Activated CD4-positive, alpha-beta T cell treated with anti-CD3 and anti-CD28 coated beads, Interleukin-2, amount 10 ng/mL, durations not matched to agents 24 days and 14 days (primary cell): ENCODE measurements around the gene CYB5R3. TPM values are rescaled to one million over a fixed set of nuclear protein-coding genes. Genes with fewer than 3 reads are reported as not detected.
A peak's percentile ranks its signal among the peaks of the same experiment; 100 is the strongest.
"Not testable (repeated sequence)": the region's sequence is repeated elsewhere in the genome, so short reads cannot be mapped to it uniquely, and the experiment has no call there.

Experiments
- DNase-seq: peaks from one replicate; pipeline ENCODE4 v3.0.0; 2022
- H3K27ac Mint-ChIP-seq: one replicate; pipeline ENCODE4 v1.8.0; 2022; ENCODE audit warnings: mild to moderate bottlenecking, mixed read lengths
- H3K27me3 Mint-ChIP-seq: one replicate; pipeline ENCODE4 v1.8.0; 2022; ENCODE audit warnings: mixed read lengths
- H3K36me3 Mint-ChIP-seq: one replicate; pipeline ENCODE4 v1.8.0; 2022; ENCODE audit warnings: low read depth, mild to moderate bottlenecking, mixed read lengths
- H3K4me1 Mint-ChIP-seq: one replicate; pipeline ENCODE4 v1.8.0; 2021; ENCODE audit warnings: mixed read lengths
- H3K4me3 Mint-ChIP-seq: one replicate; pipeline ENCODE4 v1.8.0; 2022; ENCODE audit warnings: mild to moderate bottlenecking, moderate library complexity, mixed read lengths
- H3K9me3 Mint-ChIP-seq: one replicate; pipeline ENCODE4 v1.8.0; 2021; ENCODE audit warnings: mixed read lengths
- intact Hi-C: fragments of 100-400 bp; cut with micrococcal nuclease; formaldehyde crosslinking; loops from one replicate; pipeline ENCODE4 v1.15.1; 2023
- total RNA-seq: library from RNA; stranded (reverse); gene quantifications from 2 replicates; pipeline ENCODE4 v1.2.3, GENCODE V29; 2022

CYB5R3 gene
- total RNA-seq, 1 donor from 2014 or later: 77.0 TPM

DNA sequence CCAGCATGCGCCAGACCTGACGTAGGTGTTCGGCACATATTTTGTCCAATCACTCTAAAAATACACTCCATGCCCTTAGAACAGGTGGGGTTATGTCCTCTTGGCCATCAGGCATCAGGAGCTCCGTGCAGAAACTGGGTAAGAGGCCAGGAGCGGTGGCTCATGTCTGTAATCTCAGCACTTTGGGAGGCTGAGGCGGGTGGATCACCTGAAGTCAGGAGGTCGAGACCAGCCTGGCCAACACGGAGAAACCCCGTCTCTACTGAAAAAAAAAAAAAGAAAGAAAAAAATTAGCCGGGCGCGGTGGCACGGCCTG is 33.4 kb downstream of the CYB5R3 start:
- DNase-seq, H3K27me3 Mint-ChIP-seq, H3K9me3 Mint-ChIP-seq: not testable (repeated sequence)
- H3K27ac Mint-ChIP-seq: peak overlapping the region; percentile 99
- peaks cover 37% of the 10 kb centered on the region for H3K4me1 Mint-ChIP-seq
- intact Hi-C loops: loop anchor here (1.0 to 2.0 kb wide), 2 partner anchors 33 kb away; partner anchors contain the start of gene CYB5R3
- H3K4me3 Mint-ChIP-seq: peak overlapping the region; percentile 91
- H3K36me3 Mint-ChIP-seq: peaks cover 24% of the 10 kb centered on the region

DNA sequence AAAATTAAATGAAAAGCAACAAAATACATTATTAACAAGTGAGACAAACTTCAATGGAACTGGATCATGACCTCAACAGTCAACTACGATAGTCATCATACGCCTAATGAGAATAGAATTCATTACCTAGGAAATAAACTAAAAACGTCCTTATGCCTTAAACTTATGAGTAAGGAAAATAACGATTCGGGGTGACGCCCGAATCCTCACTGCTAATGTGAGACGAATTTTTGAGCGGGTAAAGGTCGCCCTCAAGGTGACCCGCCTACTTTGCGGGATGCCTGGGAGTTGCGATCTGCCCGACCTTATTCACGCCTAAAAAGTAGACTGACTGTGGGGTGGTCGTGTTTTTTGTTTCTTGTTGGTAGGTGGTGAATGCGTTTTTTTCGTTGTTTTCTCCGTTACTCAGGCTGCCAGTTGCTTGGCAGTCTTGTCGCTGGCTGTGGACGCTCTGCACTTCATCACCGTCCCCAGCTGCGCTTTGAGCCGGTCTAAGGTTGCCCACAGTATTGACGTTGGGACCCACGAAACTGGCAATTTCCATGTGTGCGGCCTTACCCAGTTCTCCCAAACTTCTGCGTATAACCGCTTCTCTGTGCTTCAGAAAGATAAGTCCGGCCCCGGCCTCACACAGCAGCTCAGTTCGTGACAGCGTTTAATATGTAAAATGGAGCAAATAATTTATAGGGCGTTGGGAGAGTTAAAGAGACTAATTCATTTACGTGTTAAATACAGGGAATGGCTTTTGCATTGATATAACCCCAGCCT is 33.9 kb downstream of the CYB5R3 start:
- intact Hi-C loops: loop anchor here (1.0 to 2.0 kb wide), 2 partner anchors 32 to 34 kb away; partner anchors contain the start of gene CYB5R3
- peak overlapping the region; percentile 91 for H3K4me3 Mint-ChIP-seq

DNA sequence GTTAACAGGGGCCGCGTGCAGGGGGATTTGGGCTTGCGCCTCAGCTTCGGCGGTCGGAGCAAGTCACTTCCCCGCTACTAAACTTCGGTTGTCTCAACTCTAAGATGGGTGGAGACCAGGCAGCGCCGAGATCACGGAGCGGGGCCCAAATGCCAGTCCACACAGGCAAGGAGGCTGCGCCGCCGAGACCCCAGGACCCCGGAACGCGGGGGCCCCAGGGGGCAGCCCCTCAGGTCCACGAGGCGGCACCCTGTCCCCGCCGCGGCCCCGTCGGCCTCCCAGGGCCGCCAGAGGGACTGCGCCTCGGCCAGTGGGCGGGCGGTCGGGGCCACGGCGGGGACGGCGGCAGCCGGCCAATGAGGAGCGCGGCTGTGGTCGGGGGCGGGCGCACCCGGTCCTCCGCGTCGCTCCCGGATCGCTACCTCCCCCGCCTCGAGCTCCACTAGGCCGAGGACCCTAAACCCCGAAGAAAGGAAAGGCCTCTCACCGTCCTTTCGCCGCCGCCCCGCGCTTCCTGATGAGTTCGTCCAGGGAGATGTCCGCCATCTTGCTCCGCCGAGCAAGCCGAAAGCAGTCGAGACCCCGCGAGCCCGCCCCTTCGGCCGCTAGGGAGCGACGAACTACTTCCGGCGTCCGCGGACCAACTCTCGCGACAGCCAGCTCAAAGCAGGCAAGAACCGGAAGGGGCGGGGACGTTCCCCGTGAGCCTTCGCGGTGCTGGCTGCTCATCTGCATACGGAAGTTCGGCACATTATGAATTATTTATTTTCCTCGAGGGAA is 34.7 kb downstream of the CYB5R3 start, which contains the start of gene POLDIP3:
Gene POLDIP3, minus strand, starts transcription at position 572 of the 780 bp plus-strand sequence. Its CDS starts 26 bp downstream, at position 546.
- DNase-seq: peak; percentile 99
- Mint-ChIP-seq H3K36me3 (peaks cover 29% of the 10 kb centered on the region), H3K27me3 (no peaks in the 10 kb centered on the region), H3K27ac (peak within 1 kb of the TSS; percentile 99), H3K4me3 (peak within 1 kb of the TSS; percentile 91), H3K9me3 (no peaks in the 10 kb centered on the region), H3K4me1 (peaks cover 47% of the 10 kb centered on the region)
- intact Hi-C loops: loop anchor here (1.0 to 5.0 kb wide), 5 partner anchors 32 to 528 kb away; partner anchors contain the start of genes CYB5R3, MCAT, NDUFA6 and SERHL2

More for the DNA sequence above, 33.9 kb downstream of the CYB5R3 start:
- H3K4me1 Mint-ChIP-seq: peaks cover 42% of the 10 kb centered on the region
- peaks cover 26% of the 10 kb centered on the region for H3K36me3 Mint-ChIP-seq
- peak overlapping the region; percentile 99 for H3K27ac Mint-ChIP-seq
- no peaks in the 10 kb centered on the region for H3K9me3 Mint-ChIP-seq
- H3K27me3 Mint-ChIP-seq: no peaks in the 10 kb centered on the region
- peak; percentile 96 for DNase-seq

DNA sequence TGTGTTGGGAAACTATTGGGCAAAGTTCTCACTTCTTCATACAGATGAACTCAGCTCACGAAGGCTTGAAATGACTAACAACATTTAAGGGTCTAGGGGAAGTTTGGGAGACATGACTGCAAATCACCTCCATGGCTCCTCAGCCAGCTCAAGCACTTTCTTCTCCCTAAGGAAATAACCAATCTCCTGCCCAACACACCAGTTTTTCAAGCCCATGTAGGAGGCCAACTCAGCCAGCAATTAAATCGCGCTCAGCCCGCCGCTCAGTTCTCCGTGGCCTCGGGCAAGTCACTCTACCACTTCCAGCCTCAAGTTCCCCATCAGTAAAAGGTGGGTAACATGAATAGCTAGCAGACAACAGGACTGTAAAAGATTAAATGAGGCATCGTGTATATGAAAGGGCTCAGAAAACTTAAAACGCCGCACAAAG is 35.3 kb downstream of the CYB5R3 start:
- intact Hi-C loops: loop anchor here (2.0 to 5.0 kb wide), 4 partner anchors 31 to 528 kb away; partner anchors contain the start of genes MCAT, NDUFA6 and SERHL2
- Mint-ChIP-seq H3K4me1 (peaks cover 49% of the 10 kb centered on the region), H3K4me3 (peak overlapping the region; percentile 91), H3K9me3 (no peaks in the 10 kb centered on the region), H3K27ac (peak overlapping the region; percentile 98), H3K36me3 (peaks cover 26% of the 10 kb centered on the region), H3K27me3 (no peaks in the 10 kb centered on the region)
- no peak for DNase-seq

DNA sequence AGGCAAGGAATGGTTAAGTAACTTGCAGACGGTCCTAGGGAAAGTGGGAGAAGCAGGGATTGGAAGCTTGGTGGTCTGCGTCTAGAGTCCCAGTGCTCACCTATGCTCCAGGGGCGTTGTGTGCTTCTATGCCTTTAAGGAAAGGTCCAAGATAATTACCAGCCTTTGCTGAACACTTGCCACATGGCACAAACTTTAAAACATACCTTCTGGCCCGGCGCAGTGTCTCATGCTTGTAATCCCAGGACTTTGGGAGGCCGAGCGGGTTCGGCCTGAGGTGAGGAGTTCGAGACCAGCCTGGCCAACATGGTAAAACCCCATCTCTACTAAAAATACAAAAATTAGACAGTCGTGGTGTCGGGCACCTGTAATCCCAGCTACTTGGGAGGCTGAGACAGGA is 36.9 kb downstream of the CYB5R3 start:
- Mint-ChIP-seq H3K27me3 (no peaks in the 10 kb centered on the region), H3K4me3 (peak overlapping the region; percentile 91), H3K9me3 (no peaks in the 10 kb centered on the region), H3K36me3 (peaks cover 32% of the 10 kb centered on the region), H3K27ac (peak overlapping the region; percentile 60), H3K4me1 (peaks cover 47% of the 10 kb centered on the region)
- DNase-seq: no peak
- intact Hi-C loops: loop anchor here (5.0 kb wide), 3 partner anchors 60 to 530 kb away; partner anchors contain the start of genes MCAT, NDUFA6 and SERHL2

DNA sequence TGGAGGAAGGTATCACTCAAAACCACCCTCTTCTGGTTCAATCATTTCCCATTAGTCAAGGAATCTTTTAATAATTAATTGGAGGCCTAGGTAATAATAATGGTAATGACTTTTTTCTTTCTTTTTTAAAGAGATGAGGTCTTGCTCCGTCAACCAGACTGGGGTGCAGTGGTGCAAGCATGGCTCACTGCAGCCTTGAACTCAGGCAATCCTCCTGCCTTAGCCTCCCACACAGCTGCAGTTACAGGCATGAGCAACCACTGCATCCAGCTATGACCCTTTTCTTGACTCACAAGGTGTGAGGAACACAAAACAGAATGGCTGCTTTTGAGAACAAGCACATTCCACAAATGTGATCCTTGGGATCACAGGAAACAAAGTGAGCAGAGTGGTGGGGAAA is 38.1 kb downstream of the CYB5R3 start:
- Mint-ChIP-seq H3K4me3 (peak overlapping the region; percentile 16), H3K27me3 (no peaks in the 10 kb centered on the region), H3K36me3 (peaks cover 34% of the 10 kb centered on the region), H3K9me3 (no peaks in the 10 kb centered on the region), H3K4me1 (peaks cover 48% of the 10 kb centered on the region), H3K27ac (peak overlapping the region; percentile 56)
- DNase-seq: no peak
- intact Hi-C loops: loop anchor here (5.0 kb wide), 3 partner anchors 59 to 531 kb away; partner anchors contain the start of genes MCAT, NDUFA6 and SERHL2

DNA sequence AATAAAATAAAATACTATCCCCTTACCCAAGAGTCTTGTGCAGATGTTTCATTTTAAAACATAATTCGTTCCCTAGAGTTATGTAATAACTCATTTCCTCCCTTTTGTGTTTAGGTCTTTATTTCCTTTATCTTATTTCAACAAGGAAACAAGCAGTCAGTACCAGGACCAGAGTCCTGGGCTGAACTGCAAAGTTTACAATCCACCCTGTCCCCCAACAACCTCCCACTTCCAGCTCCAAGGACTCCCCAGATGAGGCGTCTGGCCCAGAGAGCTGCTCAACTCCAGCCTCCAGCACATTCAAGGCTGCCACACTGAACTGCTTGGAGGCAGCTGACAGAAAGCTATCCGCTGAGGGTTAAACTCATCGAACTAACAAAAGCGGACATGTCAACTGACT is 39.0 kb downstream of the CYB5R3 start:
- Mint-ChIP-seq H3K4me3 (no peak overlapping the region), H3K36me3 (peaks cover 40% of the 10 kb centered on the region), H3K27me3 (no peaks in the 10 kb centered on the region), H3K9me3 (no peaks in the 10 kb centered on the region), H3K27ac (peak overlapping the region; percentile 54), H3K4me1 (peaks cover 47% of the 10 kb centered on the region)
- intact Hi-C loops: loop anchor here (5.0 kb wide), 3 partner anchors 58 to 532 kb away; partner anchors contain the start of genes MCAT, NDUFA6 and SERHL2
- DNase-seq: no peak

DNA sequence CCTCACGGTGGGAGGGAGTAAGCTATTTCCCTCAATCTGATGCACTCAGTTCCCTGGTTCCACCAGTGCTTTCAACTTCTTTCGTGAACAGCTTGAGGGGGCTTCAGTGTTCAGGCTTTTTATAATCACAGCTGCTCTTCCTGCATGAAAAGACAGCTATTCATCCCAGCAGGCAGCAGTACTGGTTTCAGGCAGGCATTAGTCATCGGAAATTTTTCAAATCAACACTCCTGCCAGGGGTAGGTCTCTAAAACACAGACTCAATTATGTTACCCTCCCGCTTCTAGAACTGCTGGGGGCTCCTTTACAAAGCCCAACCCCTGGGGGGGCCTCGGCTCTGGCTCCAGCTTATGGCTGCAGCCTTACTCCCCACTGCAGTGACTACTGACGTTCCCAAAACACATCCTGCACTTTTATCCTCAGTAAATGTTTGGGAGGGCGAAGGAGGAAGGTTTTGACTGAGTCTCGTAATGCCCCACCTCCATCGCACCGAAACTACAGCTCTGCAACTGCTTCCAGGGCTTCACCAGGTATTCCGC is 40.3 kb downstream of the CYB5R3 start:
- no peak for DNase-seq
- peaks cover 44% of the 10 kb centered on the region for H3K4me1 Mint-ChIP-seq
- H3K4me3 Mint-ChIP-seq: no peak overlapping the region
- H3K9me3 Mint-ChIP-seq: no peaks in the 10 kb centered on the region
- H3K27me3 Mint-ChIP-seq: no peaks in the 10 kb centered on the region
- H3K36me3 Mint-ChIP-seq: peaks cover 39% of the 10 kb centered on the region
- intact Hi-C loops: no loop called here
- peak overlapping the region; percentile 56 for H3K27ac Mint-ChIP-seq

DNA sequence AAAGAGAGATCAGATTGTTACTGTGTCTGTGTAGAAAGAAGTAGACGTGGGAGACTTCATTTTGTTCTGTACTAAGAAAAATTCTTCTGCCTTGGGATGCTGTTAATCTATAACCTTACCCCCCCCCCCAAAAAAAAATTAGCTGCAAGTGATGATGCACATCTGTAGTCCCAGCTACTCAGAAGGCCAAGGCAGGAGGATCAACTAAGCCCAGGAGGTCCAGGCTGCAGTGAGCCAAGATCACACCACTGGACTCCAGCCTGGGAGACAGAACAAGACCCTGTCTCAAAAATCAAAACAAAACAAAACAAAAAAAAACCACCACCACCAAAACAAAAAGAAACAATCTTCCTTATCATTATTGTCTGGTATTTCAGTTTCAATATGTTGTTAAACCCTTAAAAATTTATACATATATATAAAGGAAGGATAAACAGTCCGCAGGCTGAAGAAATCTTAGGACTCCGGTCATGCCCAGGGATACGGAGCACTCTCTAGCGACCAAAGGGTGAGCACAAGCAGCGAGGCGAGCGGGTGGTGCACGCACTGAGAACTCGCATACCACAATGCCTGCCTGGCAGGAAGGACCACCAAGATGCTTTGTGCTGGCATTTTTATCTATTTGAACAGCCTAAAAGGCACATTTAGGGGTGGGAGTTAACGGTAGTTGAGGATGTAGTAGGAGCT is 40.9 kb downstream of the CYB5R3 start:
- Mint-ChIP-seq H3K4me1 (peaks cover 45% of the 10 kb centered on the region), H3K4me3 (no peak overlapping the region), H3K9me3 (no peaks in the 10 kb centered on the region), H3K36me3 (peaks cover 37% of the 10 kb centered on the region), H3K27me3 (no peaks in the 10 kb centered on the region), H3K27ac (no peak overlapping the region)
- DNase-seq: no peak
- intact Hi-C loops: no loop called here

DNA sequence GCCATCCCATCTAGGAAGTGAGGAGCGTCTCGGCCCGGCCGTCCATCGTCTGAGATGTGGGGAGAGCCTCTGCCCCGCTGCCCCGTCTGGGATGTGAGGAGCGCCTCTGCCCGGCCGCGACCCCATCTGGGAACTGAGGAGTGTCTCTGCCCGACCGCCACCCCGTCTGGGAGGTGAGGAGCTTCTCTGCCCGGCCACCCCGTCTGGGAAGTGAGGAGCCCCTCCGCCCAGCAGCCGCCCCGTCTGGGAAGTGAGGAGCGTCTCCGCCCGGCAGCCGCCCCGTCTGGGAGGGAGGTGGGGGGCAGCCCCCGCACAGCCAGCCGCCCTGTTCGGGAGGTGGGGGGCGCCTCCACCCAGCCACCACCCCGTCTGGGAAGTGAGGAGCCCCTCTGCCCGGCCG is 41.6 kb downstream of the CYB5R3 start:
- H3K9me3 Mint-ChIP-seq, intact Hi-C loops, H3K27me3 Mint-ChIP-seq, H3K27ac Mint-ChIP-seq, DNase-seq, H3K4me3 Mint-ChIP-seq: not testable (repeated sequence)
- H3K36me3 Mint-ChIP-seq: peaks cover 38% of the 10 kb centered on the region
- peaks cover 41% of the 10 kb centered on the region for H3K4me1 Mint-ChIP-seq

DNA sequence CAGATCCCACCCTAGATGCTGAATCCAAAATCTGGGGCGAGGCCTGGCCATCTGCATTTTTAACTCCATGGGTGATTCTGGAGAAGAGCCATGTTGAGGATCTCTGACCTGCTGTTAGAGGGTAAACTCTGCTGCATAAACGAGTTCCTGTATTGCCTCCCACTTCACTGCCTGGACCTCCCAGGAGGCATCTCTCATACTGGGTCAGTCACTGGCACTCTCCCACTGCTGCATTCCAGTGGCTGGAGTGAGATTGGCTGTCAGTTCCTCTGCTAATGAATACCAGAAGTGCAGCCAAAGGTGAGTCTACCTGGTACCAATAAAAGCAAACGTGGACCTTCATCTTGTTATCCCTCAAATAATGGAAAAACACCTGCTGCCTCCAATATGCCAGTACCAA is 44.8 kb downstream of the CYB5R3 start:
- H3K9me3 Mint-ChIP-seq: no peaks in the 10 kb centered on the region
- DNase-seq: no peak
- H3K4me1 Mint-ChIP-seq: peaks cover 20% of the 10 kb centered on the region
- peaks cover 42% of the 10 kb centered on the region for H3K36me3 Mint-ChIP-seq
- no peaks in the 10 kb centered on the region for H3K27me3 Mint-ChIP-seq
- intact Hi-C loops: no loop called here
- H3K4me3 Mint-ChIP-seq: no peak overlapping the region
- H3K27ac Mint-ChIP-seq: no peak overlapping the region

DNA sequence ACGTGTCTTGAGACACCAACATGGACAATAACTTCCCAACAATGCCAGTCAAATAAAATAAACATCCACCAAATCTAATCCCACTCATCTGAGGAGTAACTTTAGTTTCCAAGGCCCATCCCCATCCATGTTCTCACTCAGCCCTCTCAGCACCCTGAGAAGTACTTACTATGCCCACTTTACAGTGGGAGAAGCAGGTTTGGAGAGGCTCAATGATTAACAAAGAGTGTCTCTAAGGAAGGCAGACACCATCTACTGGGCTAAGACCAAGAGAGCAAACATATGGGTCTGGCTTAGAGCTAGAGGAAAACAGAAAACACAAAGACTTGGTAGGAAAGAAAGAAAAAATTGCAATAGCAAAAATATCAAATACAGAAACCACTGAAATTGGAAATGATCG is 45.8 kb downstream of the CYB5R3 start:
- Mint-ChIP-seq H3K36me3 (peaks cover 47% of the 10 kb centered on the region), H3K9me3 (no peaks in the 10 kb centered on the region), H3K27ac (peak overlapping the region; percentile 53), H3K4me3 (no peak overlapping the region), H3K4me1 (peaks cover 15% of the 10 kb centered on the region), H3K27me3 (no peaks in the 10 kb centered on the region)
- intact Hi-C loops: no loop called here
- DNase-seq: no peak

DNA sequence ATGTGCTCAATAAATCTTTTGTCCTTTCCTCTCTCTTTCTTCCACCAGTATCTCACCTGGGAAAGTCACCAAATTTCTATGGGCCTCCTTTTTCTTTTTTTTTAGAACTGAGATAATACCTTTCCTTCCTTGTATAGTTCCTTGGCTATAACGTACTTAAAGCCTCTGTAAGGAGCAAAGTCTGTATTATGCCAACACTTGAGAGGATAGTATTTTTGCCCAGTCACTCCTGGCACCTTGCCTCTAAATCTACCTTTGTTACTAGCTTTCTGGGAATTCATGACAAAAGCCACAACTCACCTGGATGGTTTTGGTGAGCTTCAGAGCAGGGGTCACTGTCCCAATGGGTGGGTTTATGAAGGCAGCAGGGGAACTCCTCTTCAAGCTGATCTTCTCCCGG is 46.7 kb downstream of the CYB5R3 start:
- Mint-ChIP-seq H3K4me1 (peaks cover 15% of the 10 kb centered on the region), H3K27ac (no peak overlapping the region), H3K9me3 (no peaks in the 10 kb centered on the region), H3K36me3 (peaks cover 48% of the 10 kb centered on the region), H3K4me3 (no peak overlapping the region), H3K27me3 (no peaks in the 10 kb centered on the region)
- intact Hi-C loops: no loop called here
- DNase-seq: no peak
